Body of pancreas (tissue), 4 donors: Measurements from ENCODE around the gene TENT4B.

Experiments used
- CTCF ChIP-seq, 7 experiments: fragments of 450-650 bp in 4 of 7; fragments of 200-600 bp in 3 of 7; sonication (generic) in 3 of 7; IDR thresholded peaks; one replicate each; pipeline ENCODE4 v1.5.1; 2016 to 2019; ENCODE audit warnings: antibody characterized with exemption in 7 of 7
- POLR2A ChIP-seq, 3 donors: fragments of 450-650 bp; IDR thresholded peaks; one replicate each; pipeline ENCODE4 v1.6.1; 2016; ENCODE audit warnings: antibody characterized with exemption in 3 of 3, mild to moderate bottlenecking in 2 of 3

DNA sequence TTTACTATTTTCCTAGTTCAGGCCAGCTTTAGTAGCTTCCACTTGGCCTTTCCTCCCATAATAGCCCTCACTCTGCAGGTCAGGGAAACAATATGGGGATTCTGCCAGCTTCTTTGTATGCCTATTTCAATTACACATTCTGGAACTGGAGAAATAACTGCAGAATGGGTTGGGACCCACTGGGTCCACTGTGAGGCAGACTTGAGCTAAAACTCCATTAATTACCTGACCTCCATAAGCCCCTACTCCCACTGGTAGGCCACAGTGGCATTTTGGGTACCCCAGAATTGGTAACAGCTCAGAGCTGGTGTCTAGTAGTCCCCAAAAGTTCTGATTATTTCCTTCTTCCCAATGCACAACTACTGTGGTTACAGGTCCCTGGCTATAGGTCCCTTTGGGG, 16.7 kb upstream of the TENT4B start:
- TF ChIP-seq CTCF (IDR thresholded peaks at IDR 0.05) (no peak), POLR2A (IDR thresholded peaks at IDR 0.05) (no peak)
